Transverse colon (tissue), 4 donors: ENCODE results near the gene UAP1L1. TPM values are rescaled to one million over a fixed set of nuclear protein-coding genes. Genes with fewer than 3 reads are reported as not detected.

Experiments
- DNase-seq: peaks from one replicate; pipeline ENCODE4 v3.0.0-alpha.2; 2019
- H3K27ac ChIP-seq, 4 donors: fragments of 200-600 bp; sonication (generic); 2 replicates each; pipeline ENCODE4 v1.5.1; 2016 to 2018; ENCODE audit warnings: inconsistent platforms in 4 of 4
- H3K27me3 ChIP-seq: fragments of 200-600 bp; sonication (generic); 2 replicates; pipeline ENCODE4 v1.5.1; 2017; ENCODE audit warnings: inconsistent platforms
- H3K36me3 ChIP-seq, 4 donors: fragments of 200-600 bp; sonication (generic); 2 replicates each; pipeline ENCODE4 v1.5.1; 2017 to 2019; ENCODE audit warnings: inconsistent platforms in 4 of 4
- H3K4me1 ChIP-seq, 4 donors: fragments of 200-600 bp; sonication (generic); 2 replicates each; pipeline ENCODE4 v1.5.1; 2017 to 2020; ENCODE audit warnings: inconsistent platforms in 4 of 4
- H3K4me3 ChIP-seq, 4 donors: fragments of 200-600 bp; sonication (generic); 1 replicate in 1 of 4; 2 replicates in 3 of 4; pipeline versions ENCODE4 v1.5.1 to v1.6.1; 2017 to 2019; ENCODE audit warnings: inconsistent platforms in 4 of 4
- H3K9me3 ChIP-seq, 2 donors: fragments of 200-600 bp; sonication (generic); 2 replicates each; pipeline ENCODE4 v1.5.1; 2017 to 2019; ENCODE audit warnings: inconsistent platforms in 2 of 2
- EP300 ChIP-seq: sonication (generic); formaldehyde crosslinking; IDR thresholded peaks from one replicate; pipeline ENCODE4 v1.6.1; 2017; ENCODE audit warnings: antibody characterized with exemption, low read depth
- POLR2A ChIP-seq: fragments of 450-650 bp; IDR thresholded peaks from one replicate; pipeline ENCODE4 v1.6.1; 2016; ENCODE audit warnings: antibody characterized with exemption, mild to moderate bottlenecking, moderate library complexity
- POLR2AphosphoS5 ChIP-seq, 3 donors: sonication (generic); formaldehyde crosslinking; IDR thresholded peaks; one replicate each; pipeline ENCODE4 v1.6.1; 2016; ENCODE audit warnings: antibody characterized with exemption in 3 of 3
- WGBS, 2 donors: methylation state at CpG; one replicate each; pipeline ENCODE4 v1.1.5; 2018; ENCODE audit warnings: low coverage in 1 of 2; 5-methylcytosine and 5-hydroxymethylcytosine counted together
- in situ Hi-C, 4 donors: fragments of 200-750 bp; cut with MboI; loops; one replicate each; pipeline versions ENCODE4 v1.15.0 to v1.15.1; 2017; ENCODE audit warnings: low sequenced_read_pairs in 3 of 4, low pct_ligation_motif_present in 1 of 4, low pct_unique_long_range_greater_than_20kb in 1 of 4
- intact Hi-C: fragments of 100-400 bp; cut with DNase I; formaldehyde crosslinking; loops from one replicate; pipeline ENCODE4 v1.15.1; 2023; ENCODE audit warnings: low total_unique reads
- total RNA-seq, 4 donors: library from RNA; depleted of rRNA; stranded (reverse); fragments of >200 nt; gene quantifications; one replicate each; pipeline ENCODE4 v1.1.0, GENCODE V29; 2016
- TF ChIP-seq, protein P1 (sequence below), 5 experiments: fragments of 200-600 bp in 3 of 5; fragments of 450-650 bp in 2 of 5; sonication (generic) in 3 of 5; IDR thresholded peaks; 1 replicate in 2 of 5; 2 replicates in 3 of 5; pipeline ENCODE4 v1.5.1; 2016 to 2017; ENCODE audit warnings: antibody characterized with exemption in 5 of 5, inconsistent platforms in 3 of 5, mild to moderate bottlenecking in 2 of 5, moderate library complexity in 1 of 5

The UAP1L1 gene
- total RNA-seq, 4 donors from 2014 or later, result 6.4 to 28.8 (median 11.7) TPM

GRCh38 chr9:137080260-137081122 is 3.2 kb downstream of the UAP1L1 start:
- TF ChIP-seq EP300 (no peak), POLR2AphosphoS5 (IDR thresholded peaks at IDR 0.05) (no peak), POLR2A (no peak)
- TF ChIP-seq, protein P1, sequence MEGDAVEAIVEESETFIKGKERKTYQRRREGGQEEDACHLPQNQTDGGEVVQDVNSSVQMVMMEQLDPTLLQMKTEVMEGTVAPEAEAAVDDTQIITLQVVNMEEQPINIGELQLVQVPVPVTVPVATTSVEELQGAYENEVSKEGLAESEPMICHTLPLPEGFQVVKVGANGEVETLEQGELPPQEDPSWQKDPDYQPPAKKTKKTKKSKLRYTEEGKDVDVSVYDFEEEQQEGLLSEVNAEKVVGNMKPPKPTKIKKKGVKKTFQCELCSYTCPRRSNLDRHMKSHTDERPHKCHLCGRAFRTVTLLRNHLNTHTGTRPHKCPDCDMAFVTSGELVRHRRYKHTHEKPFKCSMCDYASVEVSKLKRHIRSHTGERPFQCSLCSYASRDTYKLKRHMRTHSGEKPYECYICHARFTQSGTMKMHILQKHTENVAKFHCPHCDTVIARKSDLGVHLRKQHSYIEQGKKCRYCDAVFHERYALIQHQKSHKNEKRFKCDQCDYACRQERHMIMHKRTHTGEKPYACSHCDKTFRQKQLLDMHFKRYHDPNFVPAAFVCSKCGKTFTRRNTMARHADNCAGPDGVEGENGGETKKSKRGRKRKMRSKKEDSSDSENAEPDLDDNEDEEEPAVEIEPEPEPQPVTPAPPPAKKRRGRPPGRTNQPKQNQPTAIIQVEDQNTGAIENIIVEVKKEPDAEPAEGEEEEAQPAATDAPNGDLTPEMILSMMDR (IDR thresholded peaks at IDR 0.05), result no peak
- WGBS, 2 donors, result 94% methylated on average over 23 of the region's 24 CpGs; no CpG with 5 or more reads in 1 of the 2 donors
- H3K36me3 ChIP-seq, result no peaks in the 10 kb centered on the region
- intact Hi-C loops, result no loop called here
- peaks cover 23% of the 10 kb centered on the region for H3K27me3 ChIP-seq
- no peak overlapping the region for H3K4me3 ChIP-seq
- in situ Hi-C loops, result no loop called here
- H3K27ac ChIP-seq, result no peak overlapping the region
- no peaks in the 10 kb centered on the region for H3K9me3 ChIP-seq
- DNase-seq, result no peak
- H3K4me1 ChIP-seq, result peaks cover 18 to 40% (median 30%) of the 10 kb centered on the region in 4 donors

GRCh38 chr9:137082222-137082924 is 5.1 kb downstream of the UAP1L1 start:
- intact Hi-C loops, result no loop called here
- in situ Hi-C loops, result no loop called here
- H3K9me3 ChIP-seq, result no peaks in the 10 kb centered on the region
- TF ChIP-seq, protein P1 (IDR thresholded peaks at IDR 0.05), result no peak
- no peak for TF ChIP-seq EP300
- TF ChIP-seq POLR2A, result no peak
- no peak overlapping the region for H3K27ac ChIP-seq
- H3K4me1 ChIP-seq, result peaks cover 16 to 42% (median 34%) of the 10 kb centered on the region in 4 donors
- H3K27me3 ChIP-seq, result peaks cover 15% of the 10 kb centered on the region
- H3K36me3 ChIP-seq, result no peaks in the 10 kb centered on the region
- DNase-seq, result no peak
- WGBS, 2 donors, result 90% methylated on average over 12 of the region's 16 CpGs; no CpG with 5 or more reads in 1 of the 2 donors
- no peak overlapping the region for H3K4me3 ChIP-seq

GRCh38 chr9:137082925-137083290 is 5.6 kb downstream of the UAP1L1 start:
- intact Hi-C loops (no loop called here), in situ Hi-C loops (no loop called here)
- TF ChIP-seq EP300, result no peak
- no peak for TF ChIP-seq POLR2AphosphoS5 (IDR thresholded peaks at IDR 0.05)
- TF ChIP-seq, protein P1 (IDR thresholded peaks at IDR 0.05), result no peak
- TF ChIP-seq POLR2A, result no peak
- peak overlapping the region; percentile 13 to 58 (median 48) for H3K27ac ChIP-seq
- no peaks in the 10 kb centered on the region for H3K9me3 ChIP-seq
- peaks cover 12% of the 10 kb centered on the region for H3K27me3 ChIP-seq
- peaks cover 20 to 45% (median 37%) of the 10 kb centered on the region in 4 donors for H3K4me1 ChIP-seq
- no peak overlapping the region for H3K4me3 ChIP-seq
- no peak for DNase-seq
- H3K36me3 ChIP-seq, result no peaks in the 10 kb centered on the region
- WGBS, 2 donors, result 73 to 85% methylated on average over 3 to 8 of the region's 8 CpGs

DNA sequence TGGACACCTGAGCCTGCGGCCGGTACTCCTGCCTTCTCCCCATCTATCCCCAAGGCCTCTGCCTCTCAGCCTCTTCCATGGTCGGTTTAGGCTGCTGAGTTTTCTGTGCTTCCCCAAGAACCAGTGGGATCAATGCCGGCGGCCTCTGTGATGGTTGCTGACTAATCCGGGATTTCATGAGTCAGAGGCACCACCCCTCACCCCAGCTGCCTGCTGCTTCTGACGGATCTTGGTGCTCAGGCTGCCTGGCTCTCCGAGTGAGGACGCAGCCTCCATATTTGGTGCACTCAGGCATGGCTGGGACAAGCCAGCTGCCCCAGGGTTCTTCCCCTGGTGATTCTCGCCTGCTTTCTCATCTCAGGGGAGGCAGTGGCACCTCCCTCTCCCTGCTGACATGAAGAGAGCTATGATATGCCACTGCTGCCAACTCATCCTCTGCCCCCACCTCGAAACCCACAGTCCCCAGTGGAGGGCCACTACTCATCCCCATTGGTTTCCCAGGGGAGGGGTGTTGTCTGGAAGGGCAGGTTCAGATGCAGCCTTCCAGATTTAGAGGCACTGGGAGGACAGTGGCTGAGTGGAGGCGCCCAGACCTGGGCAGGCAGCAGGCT is 6.2 kb downstream of the UAP1L1 start:
- 79 to 80% methylated on average over 1 to 12 of the region's 12 CpGs for WGBS, 2 donors
- intact Hi-C loops, result no loop called here
- in situ Hi-C loops, result no loop called here
- H3K4me1 ChIP-seq, result peaks cover 17 to 45% (median 33%) of the 10 kb centered on the region in 4 donors
- peak; percentile 42 for DNase-seq
- H3K4me3 ChIP-seq, result no peak overlapping the region
- H3K9me3 ChIP-seq, result no peaks in the 10 kb centered on the region
- no peaks in the 10 kb centered on the region for H3K36me3 ChIP-seq
- peaks cover 6% of the 10 kb centered on the region for H3K27me3 ChIP-seq
- H3K27ac ChIP-seq, result peak overlapping the region; percentile 54 to 60 (median 58)
- TF ChIP-seq, protein P1 (IDR thresholded peaks at IDR 0.05), result no peak
- TF ChIP-seq POLR2AphosphoS5 (IDR thresholded peaks at IDR 0.05) (no peak), POLR2A (no peak), EP300 (no peak)
